T-helper 2 cell treated with Interferon-gamma antibody and Interleukin-4, amounts not matched to agents 100 ng/mL and 5 ng/mL, for 36 hours (primary cell): ENCODE data around the gene CDH11. TPM values are rescaled to one million over a fixed set of nuclear protein-coding genes. Genes with fewer than 3 reads are reported as not detected.

Experiments
- intact Hi-C: fragments of 100-400 bp; cut with micrococcal nuclease; formaldehyde crosslinking; loops from one replicate; pipeline ENCODE4 v1.15.1; 2023
- total RNA-seq: library from RNA; stranded (reverse); gene quantifications from 2 replicates; pipeline ENCODE4 v1.2.3, GENCODE V29; 2022

The CDH11 gene
- total RNA-seq, 1 donor from 2014 or later: not detected

- intact Hi-C loops: no loop called here
Observed at GRCh38 chr16:64981568-64982281, 140.1 kb downstream of the CDH11 start.

GRCh38 chr16:64977206-64977920 lies 144.5 kb downstream of the CDH11 start:
- intact Hi-C loops: no loop called here

GRCh38 chr16:64975821-64976220 lies 146.0 kb downstream of the CDH11 start:
- intact Hi-C loops: no loop called here

GRCh38 chr16:64974381-64974780 lies 147.5 kb downstream of the CDH11 start:
- intact Hi-C loops: no loop called here

GRCh38 chr16:64973171-64973570 lies 148.7 kb downstream of the CDH11 start:
- intact Hi-C loops: no loop called here

GRCh38 chr16:64971171-64971570 lies 150.7 kb downstream of the CDH11 start:
- intact Hi-C loops: no loop called here

GRCh38 chr16:64969221-64969620 lies 152.6 kb downstream of the CDH11 start:
- intact Hi-C loops: no loop called here

GRCh38 chr16:64968539-64968938 lies 153.3 kb downstream of the CDH11 start:
- intact Hi-C loops: no loop called here

- intact Hi-C loops: no loop called here
Observed at GRCh38 chr16:64964126-64964540, 157.7 kb downstream of the CDH11 start.

- intact Hi-C loops: no loop called here
Observed at GRCh38 chr16:64962786-64963185, 159.1 kb downstream of the CDH11 start.

GRCh38 chr16:64957246-64957645 lies 164.6 kb downstream of the CDH11 start:
- intact Hi-C loops: no loop called here

- intact Hi-C loops: no loop called here
Observed at GRCh38 chr16:64952177-64952576, 169.7 kb downstream of the CDH11 start.

- intact Hi-C loops: no loop called here
Observed at GRCh38 chr16:64951193-64951592, 170.7 kb downstream of the CDH11 start.

- intact Hi-C loops: no loop called here
Observed at GRCh38 chr16:64950731-64951130, 171.1 kb downstream of the CDH11 start.

- intact Hi-C loops: no loop called here
Observed at GRCh38 chr16:64950262-64950661, 171.6 kb downstream of the CDH11 start.

GRCh38 chr16:64948056-64948455 lies 173.8 kb downstream of the CDH11 start:
- intact Hi-C loops: no loop called here

- intact Hi-C loops: no loop called here
Observed at GRCh38 chr16:64947651-64948050, 174.2 kb downstream of the CDH11 start.

- intact Hi-C loops: no loop called here
Observed at GRCh38 chr16:64933885-64934284, 188.0 kb downstream of the CDH11 start.

- intact Hi-C loops: no loop called here
Observed at GRCh38 chr16:64926476-64926875, 195.4 kb downstream of the CDH11 start.

- intact Hi-C loops: no loop called here
Observed at GRCh38 chr16:64925166-64925565, 196.7 kb downstream of the CDH11 start.

GRCh38 chr16:64924086-64924485 lies 197.8 kb downstream of the CDH11 start:
- intact Hi-C loops: no loop called here

- intact Hi-C loops: no loop called here
Observed at GRCh38 chr16:64919929-64920607, 201.8 kb downstream of the CDH11 start.
